ENCODE measurements around the gene TSHZ3. TPM values are rescaled to one million over a fixed set of nuclear protein-coding genes. Genes with fewer than 3 reads are reported as not detected.
A peak's percentile ranks its signal among the peaks of the same experiment; 100 is the strongest.

TSHZ3 gene
- total and polyA plus RNA-seq, 11 donors = 0.88 to 11.5 (median 2.4) TPM

- Histone ChIP-seq H3K4me1 (no peaks in the 10 kb centered on the region), H3K36me3 (peaks cover 0 to 20% (median 5%) of the 10 kb centered on the region in 9 donors), H3K27me3 (no peaks in the 10 kb centered on the region), H3K27ac (no peak overlapping the region), H3K9me3 (no peaks in the 10 kb centered on the region), H3K4me3 (no peak overlapping the region)
- ATAC-seq (no peak), DNase-seq (no peak)
- TF ChIP-seq, protein P1, sequence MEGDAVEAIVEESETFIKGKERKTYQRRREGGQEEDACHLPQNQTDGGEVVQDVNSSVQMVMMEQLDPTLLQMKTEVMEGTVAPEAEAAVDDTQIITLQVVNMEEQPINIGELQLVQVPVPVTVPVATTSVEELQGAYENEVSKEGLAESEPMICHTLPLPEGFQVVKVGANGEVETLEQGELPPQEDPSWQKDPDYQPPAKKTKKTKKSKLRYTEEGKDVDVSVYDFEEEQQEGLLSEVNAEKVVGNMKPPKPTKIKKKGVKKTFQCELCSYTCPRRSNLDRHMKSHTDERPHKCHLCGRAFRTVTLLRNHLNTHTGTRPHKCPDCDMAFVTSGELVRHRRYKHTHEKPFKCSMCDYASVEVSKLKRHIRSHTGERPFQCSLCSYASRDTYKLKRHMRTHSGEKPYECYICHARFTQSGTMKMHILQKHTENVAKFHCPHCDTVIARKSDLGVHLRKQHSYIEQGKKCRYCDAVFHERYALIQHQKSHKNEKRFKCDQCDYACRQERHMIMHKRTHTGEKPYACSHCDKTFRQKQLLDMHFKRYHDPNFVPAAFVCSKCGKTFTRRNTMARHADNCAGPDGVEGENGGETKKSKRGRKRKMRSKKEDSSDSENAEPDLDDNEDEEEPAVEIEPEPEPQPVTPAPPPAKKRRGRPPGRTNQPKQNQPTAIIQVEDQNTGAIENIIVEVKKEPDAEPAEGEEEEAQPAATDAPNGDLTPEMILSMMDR (IDR thresholded peaks at IDR 0.05) = no peak
- TF ChIP-seq POLR2A (IDR thresholded peaks at IDR 0.05) = no peak
- 94 to 96% (median 95%) methylated on average over 15 of the region's 15 CpGs for WGBS, 4 donors
- intact Hi-C loops (cut with DNase I) = no loop called here
These were observed 76.6 kb downstream of the TSHZ3 start for GRCh38 chr19:31272583-31273106.

DNA sequence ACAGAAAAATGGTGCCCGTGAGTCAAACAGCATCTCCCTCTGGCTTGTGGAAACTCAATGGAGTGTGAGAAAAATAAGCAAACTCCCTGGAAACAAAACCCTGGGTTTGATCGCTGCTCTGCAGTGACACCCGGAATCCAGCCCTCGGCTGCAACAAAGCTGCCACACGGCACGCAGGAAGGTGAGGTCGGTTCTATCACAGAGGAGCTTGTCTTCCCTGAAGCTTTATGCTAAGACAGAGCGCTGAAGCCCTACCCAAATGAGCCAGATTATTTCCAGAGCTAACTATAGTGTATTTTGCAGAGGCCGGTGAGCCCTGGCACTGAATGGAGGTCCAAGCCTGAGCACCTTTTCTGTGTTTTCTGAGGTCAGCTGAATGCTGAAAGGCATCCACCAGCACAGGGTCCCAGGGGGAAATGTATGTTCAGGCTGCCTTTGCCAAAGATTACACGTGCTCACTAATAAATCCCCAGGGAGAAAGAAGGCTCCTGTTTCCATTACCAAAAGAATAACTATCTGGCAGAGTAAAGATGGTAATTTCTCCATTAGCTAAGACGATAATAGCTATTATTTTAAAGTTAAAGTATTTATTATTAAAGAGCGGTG is 77.8 kb downstream of the TSHZ3 start:
- WGBS, 4 donors = 62 to 76% (median 69%) methylated on average over 12 of the region's 12 CpGs
- intact Hi-C loops (cut with DNase I) = no loop called here
- ATAC-seq (no peak), DNase-seq (no peak)
- H3K36me3 ChIP-seq = peaks cover 0 to 9% (median 4%) of the 10 kb centered on the region in 9 donors
- H3K9me3 ChIP-seq = no peaks in the 10 kb centered on the region
- H3K4me3 ChIP-seq = no peak overlapping the region
- H3K27me3 ChIP-seq = no peaks in the 10 kb centered on the region
- no peaks in the 10 kb centered on the region for H3K4me1 ChIP-seq
- H3K27ac ChIP-seq = no peak overlapping the region
- no peak for TF ChIP-seq POLR2A (IDR thresholded peaks at IDR 0.05)
- TF ChIP-seq, protein P1 (IDR thresholded peaks at IDR 0.05) = no peak

DNA sequence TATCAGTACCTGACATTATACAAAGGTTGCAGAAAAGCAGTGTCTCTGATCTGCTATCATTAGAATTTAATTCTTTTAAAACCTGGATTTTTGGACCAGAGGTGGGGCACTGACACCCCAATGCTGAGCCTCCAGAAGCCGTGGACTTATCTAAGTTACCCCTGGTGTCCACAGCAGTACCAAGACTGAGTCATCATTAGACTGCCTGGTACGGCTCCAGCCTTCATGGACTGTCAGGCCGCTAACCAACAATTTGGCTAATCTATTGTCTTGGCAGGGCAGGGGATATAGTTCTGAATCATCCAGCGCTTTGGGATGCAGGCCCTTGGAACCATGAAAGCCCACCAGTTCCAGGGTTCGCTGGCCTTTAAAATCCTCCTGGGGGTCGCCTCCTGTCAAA is 78.3 kb downstream of the TSHZ3 start:
- no peak for TF ChIP-seq POLR2A (IDR thresholded peaks at IDR 0.05)
- TF ChIP-seq, protein P1 (IDR thresholded peaks at IDR 0.05) = no peak
- H3K27ac ChIP-seq = no peak overlapping the region
- ATAC-seq (peak in 1 of 4 donors; percentile 18), DNase-seq (peak in 1 of 5 donors; percentile 19)
- peaks cover 0 to 5% (median under 1%) of the 10 kb centered on the region in 9 donors for H3K36me3 ChIP-seq
- no peak overlapping the region for H3K4me3 ChIP-seq
- no peaks in the 10 kb centered on the region for H3K9me3 ChIP-seq
- intact Hi-C loops (cut with DNase I) = no loop called here
- H3K4me1 ChIP-seq = no peaks in the 10 kb centered on the region
- no peaks in the 10 kb centered on the region for H3K27me3 ChIP-seq
- 75 to 89% (median 84%) methylated on average over 5 to 6 of the region's 6 CpGs for whole genome bisulfite sequencing, 4 donors

- DNase-seq = peak in 1 of 5 donors; percentile 40
- H3K4me3 ChIP-seq = no peak overlapping the region
- no peak for ATAC-seq
- H3K36me3 ChIP-seq = peaks cover 0 to 5% (median 0%) of the 10 kb centered on the region in 9 donors
- TF ChIP-seq POLR2A (IDR thresholded peaks at IDR 0.05) = no peak
- TF ChIP-seq, protein P1 (IDR thresholded peaks at IDR 0.05) = no peak
- intact Hi-C loops (cut with DNase I) = no loop called here
- no peaks in the 10 kb centered on the region for H3K4me1 ChIP-seq
- H3K27ac ChIP-seq = no peak overlapping the region
- no peaks in the 10 kb centered on the region for H3K9me3 ChIP-seq
- no peaks in the 10 kb centered on the region for H3K27me3 ChIP-seq
- 85 to 87% (median 87%) methylated on average over 10 of the region's 10 CpGs for WGBS, 4 donors
These were observed 79.7 kb downstream of the TSHZ3 start for GRCh38 chr19:31269425-31270127.

Measured in heart left ventricle (tissue), 16 donors.